ENCODE data around the gene VEGFA. TPM values are rescaled to one million over a fixed set of nuclear protein-coding genes. Genes with fewer than 3 reads are reported as not detected.

VEGFA gene
- polyA plus RNA-seq, 1 donor from 2014 or later = 7.3 TPM

- Histone ChIP-seq H3K4me2 (ENCODE audit: low read length) (no peak overlapping the region), H4K20me1 (ENCODE audit: insufficient read depth) (no peaks in the 10 kb centered on the region), H3K79me2 (replicated peaks; ENCODE audit: insufficient read depth, low read length) (no peaks in the 10 kb centered on the region), H3K9me2 (ENCODE audit: insufficient read depth, low read length) (no peaks in the 10 kb centered on the region), H3K9me3 (ENCODE audit: low read length) (no peaks in the 10 kb centered on the region), H3K4me3 (ENCODE audit: low read length) (no peak overlapping the region), H2AFZ (ENCODE audit: low read depth, low read length) (no peak overlapping the region), H3K27me3 (ENCODE audit: insufficient read depth, low read depth, low read length) (no peaks in the 10 kb centered on the region), H3K27ac (ENCODE audit: low read length) (no peak overlapping the region), H3F3A (ENCODE audit: insufficient read depth, low read length, poor library complexity, severe bottlenecking) (no peaks in the 10 kb centered on the region), H3K9ac (ENCODE audit: low read length) (no peak overlapping the region), H3K36me3 (ENCODE audit: insufficient read depth, low read length) (no peaks in the 10 kb centered on the region)
- TF ChIP-seq RAD21 (conservative IDR thresholded peaks at IDR 0.05) = no peak
- TF ChIP-seq EZH2 (IDR thresholded peaks at IDR 0.05; ENCODE audit: borderline replicate concordance, insufficient read depth, low read length, poor library complexity, severe bottlenecking) = no peak
- TF ChIP-seq POLR2AphosphoS5 (IDR thresholded peaks at IDR 0.05) = no peak
- TF ChIP-seq EP300 (conservative IDR thresholded peaks at IDR 0.05; ENCODE audit: poor library complexity, severe bottlenecking) = no peak
- no peak for TF ChIP-seq MXI1 (conservative IDR thresholded peaks at IDR 0.05; ENCODE audit: poor library complexity, severe bottlenecking)
- TF ChIP-seq, protein P1, sequence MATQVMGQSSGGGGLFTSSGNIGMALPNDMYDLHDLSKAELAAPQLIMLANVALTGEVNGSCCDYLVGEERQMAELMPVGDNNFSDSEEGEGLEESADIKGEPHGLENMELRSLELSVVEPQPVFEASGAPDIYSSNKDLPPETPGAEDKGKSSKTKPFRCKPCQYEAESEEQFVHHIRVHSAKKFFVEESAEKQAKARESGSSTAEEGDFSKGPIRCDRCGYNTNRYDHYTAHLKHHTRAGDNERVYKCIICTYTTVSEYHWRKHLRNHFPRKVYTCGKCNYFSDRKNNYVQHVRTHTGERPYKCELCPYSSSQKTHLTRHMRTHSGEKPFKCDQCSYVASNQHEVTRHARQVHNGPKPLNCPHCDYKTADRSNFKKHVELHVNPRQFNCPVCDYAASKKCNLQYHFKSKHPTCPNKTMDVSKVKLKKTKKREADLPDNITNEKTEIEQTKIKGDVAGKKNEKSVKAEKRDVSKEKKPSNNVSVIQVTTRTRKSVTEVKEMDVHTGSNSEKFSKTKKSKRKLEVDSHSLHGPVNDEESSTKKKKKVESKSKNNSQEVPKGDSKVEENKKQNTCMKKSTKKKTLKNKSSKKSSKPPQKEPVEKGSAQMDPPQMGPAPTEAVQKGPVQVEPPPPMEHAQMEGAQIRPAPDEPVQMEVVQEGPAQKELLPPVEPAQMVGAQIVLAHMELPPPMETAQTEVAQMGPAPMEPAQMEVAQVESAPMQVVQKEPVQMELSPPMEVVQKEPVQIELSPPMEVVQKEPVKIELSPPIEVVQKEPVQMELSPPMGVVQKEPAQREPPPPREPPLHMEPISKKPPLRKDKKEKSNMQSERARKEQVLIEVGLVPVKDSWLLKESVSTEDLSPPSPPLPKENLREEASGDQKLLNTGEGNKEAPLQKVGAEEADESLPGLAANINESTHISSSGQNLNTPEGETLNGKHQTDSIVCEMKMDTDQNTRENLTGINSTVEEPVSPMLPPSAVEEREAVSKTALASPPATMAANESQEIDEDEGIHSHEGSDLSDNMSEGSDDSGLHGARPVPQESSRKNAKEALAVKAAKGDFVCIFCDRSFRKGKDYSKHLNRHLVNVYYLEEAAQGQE (IDR thresholded peaks at IDR 0.05; ENCODE audit: borderline replicate concordance) = no peak
- TF ChIP-seq, protein P2, sequence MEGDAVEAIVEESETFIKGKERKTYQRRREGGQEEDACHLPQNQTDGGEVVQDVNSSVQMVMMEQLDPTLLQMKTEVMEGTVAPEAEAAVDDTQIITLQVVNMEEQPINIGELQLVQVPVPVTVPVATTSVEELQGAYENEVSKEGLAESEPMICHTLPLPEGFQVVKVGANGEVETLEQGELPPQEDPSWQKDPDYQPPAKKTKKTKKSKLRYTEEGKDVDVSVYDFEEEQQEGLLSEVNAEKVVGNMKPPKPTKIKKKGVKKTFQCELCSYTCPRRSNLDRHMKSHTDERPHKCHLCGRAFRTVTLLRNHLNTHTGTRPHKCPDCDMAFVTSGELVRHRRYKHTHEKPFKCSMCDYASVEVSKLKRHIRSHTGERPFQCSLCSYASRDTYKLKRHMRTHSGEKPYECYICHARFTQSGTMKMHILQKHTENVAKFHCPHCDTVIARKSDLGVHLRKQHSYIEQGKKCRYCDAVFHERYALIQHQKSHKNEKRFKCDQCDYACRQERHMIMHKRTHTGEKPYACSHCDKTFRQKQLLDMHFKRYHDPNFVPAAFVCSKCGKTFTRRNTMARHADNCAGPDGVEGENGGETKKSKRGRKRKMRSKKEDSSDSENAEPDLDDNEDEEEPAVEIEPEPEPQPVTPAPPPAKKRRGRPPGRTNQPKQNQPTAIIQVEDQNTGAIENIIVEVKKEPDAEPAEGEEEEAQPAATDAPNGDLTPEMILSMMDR (IDR thresholded peaks at IDR 0.05; ENCODE audit: poor library complexity, severe bottlenecking) = no peak
- no peak for TF ChIP-seq SMC3 (conservative IDR thresholded peaks at IDR 0.05; ENCODE audit: poor library complexity)
- no peak for TF ChIP-seq TAF1 (IDR thresholded peaks at IDR 0.05; ENCODE audit: low read depth)
Observed at GRCh38 chr6:43753570-43754183, 16.3 kb upstream of the VEGFA start.

DNA sequence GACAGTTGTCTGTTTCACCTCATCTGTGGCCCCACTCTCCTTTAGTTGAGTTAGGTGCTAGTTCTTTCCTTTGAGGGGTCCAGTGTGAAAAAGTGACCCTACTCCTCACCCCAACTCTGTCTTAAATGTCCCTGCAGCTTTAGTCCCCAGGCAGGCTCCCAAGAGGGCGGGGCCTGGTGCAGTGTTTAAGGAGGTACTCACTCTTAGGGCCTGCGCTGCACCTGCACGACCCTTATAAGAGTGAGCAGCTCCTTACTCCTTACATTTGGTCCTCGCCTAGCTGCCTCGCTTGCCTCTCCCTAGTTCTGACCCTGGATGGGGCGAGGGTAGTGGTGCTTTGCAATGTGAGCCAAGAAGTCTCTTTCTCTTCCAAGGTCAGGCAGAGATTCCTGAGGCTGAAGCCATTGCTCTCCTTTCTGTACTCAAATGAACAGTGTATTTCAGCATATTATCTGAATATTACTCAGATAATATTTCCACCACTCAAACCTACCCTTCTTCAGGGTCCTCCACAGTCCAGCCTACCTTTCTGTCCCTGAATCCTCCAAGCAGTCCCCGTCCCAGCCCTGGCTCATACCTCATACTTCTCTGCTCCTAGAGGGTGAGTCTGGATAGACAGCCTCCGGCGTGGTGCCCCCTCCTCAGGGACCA lies 11.9 kb upstream of the VEGFA start:
- H3K4me3 ChIP-seq (ENCODE audit: low read length) = no peak overlapping the region
- H2AFZ ChIP-seq (ENCODE audit: low read depth, low read length) = no peak overlapping the region
- H3K9me2 ChIP-seq (ENCODE audit: insufficient read depth, low read length) = no peaks in the 10 kb centered on the region
- H3K9me3 ChIP-seq (ENCODE audit: low read length) = no peaks in the 10 kb centered on the region
- H3K9ac ChIP-seq (ENCODE audit: low read length) = no peak overlapping the region
- TF ChIP-seq, protein P2 (IDR thresholded peaks at IDR 0.05; ENCODE audit: poor library complexity, severe bottlenecking) = no peak
- TF ChIP-seq TAF1 (IDR thresholded peaks at IDR 0.05; ENCODE audit: low read depth) = no peak
- no peaks in the 10 kb centered on the region for H3K36me3 ChIP-seq (ENCODE audit: insufficient read depth, low read length)
- no peaks in the 10 kb centered on the region for H3K27me3 ChIP-seq (ENCODE audit: insufficient read depth, low read depth, low read length)
- H4K20me1 ChIP-seq (ENCODE audit: insufficient read depth) = no peaks in the 10 kb centered on the region
- H3K27ac ChIP-seq (ENCODE audit: low read length) = no peak overlapping the region
- H3F3A ChIP-seq (ENCODE audit: insufficient read depth, low read length, poor library complexity, severe bottlenecking) = no peaks in the 10 kb centered on the region
- no peak overlapping the region for H3K4me2 ChIP-seq (ENCODE audit: low read length)
- no peaks in the 10 kb centered on the region for H3K79me2 ChIP-seq (replicated peaks; ENCODE audit: insufficient read depth, low read length)

Measured in neural cell (in vitro differentiated cells).